SW 1271 (cell line): ENCODE results near the gene AKR1C3.
"Not testable (repeated sequence)": the region's sequence is repeated elsewhere in the genome, so short reads cannot be mapped to it uniquely, and the experiment has no call there.

Source experiments
- DNase-seq, 2 experiments: peaks; one replicate each; lab custom pipeline; 2025; lab: John Stamatoyannopoulos, UW

Gene AKR1C3

GRCh38 chr10:5136468-5137087 lies 42.4 kb downstream of the AKR1C3 start:
- no peak for DNase-seq

GRCh38 chr10:5137699-5138098 lies 43.5 kb downstream of the AKR1C3 start:
- DNase-seq = not testable (repeated sequence)

- no peak for DNase-seq
Measured at GRCh38 chr10:5142199-5142598, 48.0 kb downstream of the AKR1C3 start.

- no peak for DNase-seq
Measured at GRCh38 chr10:5143137-5143536, 48.9 kb downstream of the AKR1C3 start.

- DNase-seq = no peak
Measured at GRCh38 chr10:5146920-5147254, 52.7 kb downstream of the AKR1C3 start.

GRCh38 chr10:5147255-5147980 lies 53.2 kb downstream of the AKR1C3 start:
- no peak for DNase-seq

GRCh38 chr10:5147981-5148677 lies 53.9 kb downstream of the AKR1C3 start:
- no peak for DNase-seq

GRCh38 chr10:5148678-5149032 lies 54.4 kb downstream of the AKR1C3 start:
- DNase-seq = no peak

GRCh38 chr10:5151076-5151475 lies 56.9 kb downstream of the AKR1C3 start:
- DNase-seq = no peak

GRCh38 chr10:5155951-5156350 lies 61.7 kb downstream of the AKR1C3 start:
- no peak for DNase-seq
